IMR-90 (cell line): ENCODE data around the gene MSL3B.

Experiments used
- ATAC-seq: fragments of 200-7000 bp; cut with Tn5 transposase; 2 replicates; pipeline ENCODE4 v1.9.1; 2020; ENCODE audit warnings: low read depth, mild to moderate bottlenecking, moderate library complexity
- BruUV-seq: library from RNA; stranded (reverse); fragments of 400-500 nt; replicated peaks from 2 replicates; lab custom pipeline; 2021; lab: Mats Ljungman, UMichigan
- CTCF ChIA-PET: fragments of 300-600 bp; formaldehyde crosslinking; extraction: SDS; loops from one replicate; lab custom pipeline; 2021; ENCODE audit warnings: antibody characterized with exemption; lab: Yijun Ruan, JAX
- POLR2A ChIA-PET: fragments of 300-600 bp; sonication (Branson Sonifier 250); formaldehyde crosslinking; loops from one replicate; lab custom pipeline; 2022; ENCODE audit warnings: antibody characterized with exemption; ENCODE audit not compliant: unreplicated experiment; lab: Charles Lee
- DNase-seq: peaks from one replicate; pipeline ENCODE4 v3.0.0; 2013
- H2AFZ ChIP-seq: replicated peaks from 2 replicates; pipeline ENCODE3; 2013; ENCODE audit warnings: low read length, mild to moderate bottlenecking; ENCODE audit not compliant: poor library complexity
- H2AK5ac ChIP-seq: 2 replicates; pipeline ENCODE4 v1.6.1; 2013; ENCODE audit warnings: low read depth, low read length, inconsistent platforms
- H2AK9ac ChIP-seq: replicated peaks from 2 replicates; pipeline ENCODE3; 2013; ENCODE audit warnings: mild to moderate bottlenecking, low read depth, low read length, moderate library complexity; ENCODE audit not compliant: poor library complexity
- H2BK120ac ChIP-seq: 2 replicates; pipeline ENCODE4 v1.6.1; 2013; ENCODE audit warnings: low read depth, low read length, inconsistent platforms
- H2BK15ac ChIP-seq: 3 replicates; pipeline ENCODE4 v1.6.1; 2013; ENCODE audit warnings: low read depth, low read length, inconsistent platforms
- H2BK20ac ChIP-seq: 2 replicates; pipeline ENCODE4 v1.6.1; 2013; ENCODE audit warnings: low read depth, mild to moderate bottlenecking, inconsistent platforms, low read length, moderate library complexity
- H2BK5ac ChIP-seq: 2 replicates; pipeline ENCODE4 v1.6.1; 2013; ENCODE audit warnings: mild to moderate bottlenecking, low read depth, low read length, inconsistent platforms; ENCODE audit not compliant: poor library complexity, severe bottlenecking
- H3K14ac ChIP-seq: replicated peaks from 2 replicates; pipeline ENCODE4 v1.6.1; 2013; ENCODE audit warnings: low read depth, low read length, inconsistent platforms
- H3K18ac ChIP-seq: 2 replicates; pipeline ENCODE4 v1.6.1; 2013; ENCODE audit warnings: low read depth, low read length, control low read depth
- H3K23ac ChIP-seq: 2 replicates; pipeline ENCODE4 v1.6.1; 2013; ENCODE audit warnings: low read depth, low read length, inconsistent platforms
- H3K27ac ChIP-seq: 2 replicates; pipeline ENCODE4 v1.5.1; 2013; ENCODE audit warnings: mild to moderate bottlenecking, control low read depth, low read length; ENCODE audit not compliant: insufficient read depth
- H3K27me3 ChIP-seq: 2 replicates; pipeline ENCODE4 v1.6.1; 2013; ENCODE audit warnings: low read length; ENCODE audit not compliant: control insufficient read depth, insufficient read depth
- H3K36me3 ChIP-seq: 2 replicates; pipeline ENCODE4 v1.6.1; 2013; ENCODE audit warnings: low read length, mixed read lengths; ENCODE audit not compliant: control insufficient read depth, insufficient read depth
- H3K4ac ChIP-seq: 2 replicates; pipeline ENCODE4 v1.6.1; 2013; ENCODE audit warnings: low read depth, low read length, inconsistent platforms
- H3K4me1 ChIP-seq: 2 replicates; pipeline ENCODE4 v1.6.1; 2013; ENCODE audit warnings: low read length, mixed read lengths; ENCODE audit not compliant: control insufficient read depth, insufficient read depth
- H3K4me2 ChIP-seq: 2 replicates; pipeline ENCODE4 v1.6.1; 2013; ENCODE audit warnings: low read depth, mild to moderate bottlenecking, control low read depth, low read length, moderate library complexity
- H3K4me3 ChIP-seq: 2 replicates; pipeline ENCODE4 v1.5.1; 2013; ENCODE audit warnings: low read depth, mild to moderate bottlenecking, control low read depth, low read length, moderate library complexity; ENCODE audit not compliant: insufficient read depth
- H3K56ac ChIP-seq: 2 replicates; pipeline ENCODE4 v1.6.1; 2013; ENCODE audit warnings: low read length, inconsistent platforms; ENCODE audit not compliant: insufficient read depth; ENCODE audit errors: extremely low read depth
- H3K79me1 ChIP-seq, 2 experiments: 2 replicates each; pipeline ENCODE4 v1.6.1; 2013; ENCODE audit warnings: low read length in 2 of 2, inconsistent platforms in 1 of 2, low read depth in 1 of 2
- H3K9ac ChIP-seq: 2 replicates; pipeline ENCODE4 v1.6.1; 2013; ENCODE audit warnings: low read depth, low read length, control low read depth
- H3K9me1 ChIP-seq: 2 replicates; pipeline ENCODE4 v1.6.1; 2013; ENCODE audit warnings: low read length, inconsistent platforms; ENCODE audit not compliant: insufficient read depth
- H3K9me3 ChIP-seq: 2 replicates; pipeline ENCODE4 v1.6.1; 2013; ENCODE audit warnings: low read length; ENCODE audit not compliant: control insufficient read depth, insufficient read depth
- H4K20me1 ChIP-seq: 2 replicates; pipeline ENCODE4 v1.6.1; 2013; ENCODE audit warnings: low read length, inconsistent platforms; ENCODE audit not compliant: insufficient read depth
- H4K5ac ChIP-seq: 2 replicates; pipeline ENCODE4 v1.6.1; 2013; ENCODE audit warnings: mild to moderate bottlenecking, low read depth, low read length, control low read depth
- H4K8ac ChIP-seq, 2 experiments: 2 replicates each; pipeline ENCODE4 v1.6.1; 2013; ENCODE audit warnings: low read depth in 2 of 2, low read length in 2 of 2, control low read depth in 1 of 2, inconsistent platforms in 1 of 2
- H4K91ac ChIP-seq: 2 replicates; pipeline ENCODE4 v1.6.1; 2013; ENCODE audit warnings: low read depth, low read length, inconsistent platforms; ENCODE audit not compliant: insufficient read depth
- CEBPB ChIP-seq: IDR thresholded peaks from 2 replicates; pipeline ENCODE4 v1.6.1; 2012; ENCODE audit warnings: low read depth, low read length, improper control_type of control experiment
- CHD1 ChIP-seq: IDR thresholded peaks from 2 replicates; pipeline ENCODE4 v1.6.1; 2012; ENCODE audit warnings: low read depth, low read length, improper control_type of control experiment
- CTCF ChIP-seq: conservative IDR thresholded peaks from 2 replicates; pipeline ENCODE4 v1.5.1; 2012; ENCODE audit warnings: mild to moderate bottlenecking, low read depth, low read length, improper control_type of control experiment
- FOS ChIP-seq: fragments of 150-350 bp; IDR thresholded peaks from 2 replicates; pipeline ENCODE4 v1.6.1; 2016; ENCODE audit warnings: low read depth, low read length
- MAFK ChIP-seq: IDR thresholded peaks from 2 replicates; pipeline ENCODE4 v1.6.1; 2012; ENCODE audit warnings: low read depth, low read length, improper control_type of control experiment
- MAZ ChIP-seq: IDR thresholded peaks from 2 replicates; pipeline ENCODE4 v1.6.1; 2012; ENCODE audit warnings: low read depth, mild to moderate bottlenecking, low read length, improper control_type of control experiment, moderate library complexity, borderline replicate concordance
- MXI1 ChIP-seq: IDR thresholded peaks from 2 replicates; pipeline ENCODE4 v1.6.1; 2012; ENCODE audit warnings: low read depth, mild to moderate bottlenecking, low read length, moderate library complexity, borderline replicate concordance
- RAD21 ChIP-seq: IDR thresholded peaks from 2 replicates; pipeline ENCODE4 v1.6.1; 2012; ENCODE audit warnings: low read length, improper control_type of control experiment
- RFX5 ChIP-seq: IDR thresholded peaks from 2 replicates; pipeline ENCODE4 v1.8.0; 2012; ENCODE audit warnings: low read depth, mild to moderate bottlenecking, low read length, moderate library complexity
- SMC3 ChIP-seq: fragments of 150-350 bp; IDR thresholded peaks from 2 replicates; pipeline ENCODE4 v1.6.1; 2016; ENCODE audit warnings: low read depth, mild to moderate bottlenecking, antibody characterized with exemption, low read length, moderate library complexity
- USF2 ChIP-seq: fragments of 150-350 bp; IDR thresholded peaks from 2 replicates; pipeline ENCODE4 v1.6.1; 2017; ENCODE audit warnings: mild to moderate bottlenecking, antibody characterized with exemption, low read length, low read depth
- WGBS, 2 experiments: methylation state at CpG; one replicate each; pipeline versions ENCODE4 v1.1.5 to v1.1.7; 2013; ENCODE audit warnings: missing lambda C conversion rate in 2 of 2; ENCODE audit not compliant: insufficient read length in 1 of 2; ENCODE audit errors: extremely low coverage in 2 of 2; 5-methylcytosine and 5-hydroxymethylcytosine counted together
- dilution Hi-C: fragments of 300-500 bp; cut with HindIII; formaldehyde crosslinking; loops from one replicate; pipeline ENCODE4 v1.14.3; 2018; ENCODE audit warnings: low sequenced_read_pairs; ENCODE audit not compliant: unreplicated experiment
- in situ Hi-C: fragments of 300-500 bp; cut with MboI; formaldehyde crosslinking; loops from 3 replicates; pipeline ENCODE4 v1.14.3; 2019; ENCODE audit warnings: low sequenced_read_pairs, inconsistent platforms, mixed read lengths
- intact Hi-C: fragments of 100-400 bp; cut with micrococcal nuclease; formaldehyde crosslinking; loops from 2 replicates; pipeline ENCODE4 v1.10.0; 2022

Gene MSL3B

GRCh38 chr2:233837694-233838229 is 30.4 kb downstream of the MSL3B start:
- H2AK5ac ChIP-seq: no peak overlapping the region
- H3K36me3 ChIP-seq: peaks cover 12% of the 10 kb centered on the region
- no peak overlapping the region for H3K9ac ChIP-seq
- ChIA-PET POLR2A (no interaction called here), CTCF (interaction anchor here (0.6 to 1.2 kb wide), 2 partner anchors 19 to 308 kb away, joined by 4 to 5 read pairs; no protein-coding TSS in a partner anchor)
- no peak overlapping the region for H2BK20ac ChIP-seq
- ATAC-seq (no peak), DNase-seq (no peak)
- no peak overlapping the region for H3K27ac ChIP-seq
- H2BK15ac ChIP-seq: no peak overlapping the region
- H3K9me1 ChIP-seq: peaks cover 5% of the 10 kb centered on the region
- H3K4ac ChIP-seq: no peak overlapping the region
- H3K27me3 ChIP-seq: no peaks in the 10 kb centered on the region
- in situ Hi-C loops (loop anchor here (25.0 kb wide), 1 partner anchor 375 kb away; no protein-coding TSS in a partner anchor), intact Hi-C loops (no loop called here), dilution Hi-C loops (no loop called here)
- no CpG with 5 or more reads among the region's 9 CpGs for WGBS, 2 experiments
- no peak for TF ChIP-seq RFX5
- TF ChIP-seq MAFK: no peak
- no peak for TF ChIP-seq MAZ
- no peak for TF ChIP-seq SMC3
- no peak for TF ChIP-seq USF2
- TF ChIP-seq CEBPB: no peak
- TF ChIP-seq FOS: no peak
- no peak for TF ChIP-seq CTCF
- no peak for TF ChIP-seq CHD1
- no peak for TF ChIP-seq RAD21
- no peak for TF ChIP-seq MXI1
- H3K4me3 ChIP-seq: no peak overlapping the region
- H3K4me2 ChIP-seq: no peak overlapping the region
- no peak overlapping the region for H4K8ac ChIP-seq
- H3K9me3 ChIP-seq: no peaks in the 10 kb centered on the region
- H2AFZ ChIP-seq: peak overlapping the region; percentile 37
- no peak overlapping the region for H2AK9ac ChIP-seq
- H3K23ac ChIP-seq: no peak overlapping the region
- no peak overlapping the region for H3K14ac ChIP-seq
- H3K4me1 ChIP-seq: peaks cover 5% of the 10 kb centered on the region
- no peak overlapping the region for H3K18ac ChIP-seq
- no peak overlapping the region for H2BK5ac ChIP-seq
- H4K91ac ChIP-seq: no peak overlapping the region
- BruUV-seq: no TSS peak
- H2BK120ac ChIP-seq: no peak overlapping the region
- peaks cover 44 to 69% of the 10 kb centered on the region in 2 experiments for H3K79me1 ChIP-seq
- H4K20me1 ChIP-seq: peaks cover 24% of the 10 kb centered on the region
- H3K56ac ChIP-seq: no peak overlapping the region
- H4K5ac ChIP-seq: no peak overlapping the region
